ENCODE measurements around the gene MICA.

DNA sequence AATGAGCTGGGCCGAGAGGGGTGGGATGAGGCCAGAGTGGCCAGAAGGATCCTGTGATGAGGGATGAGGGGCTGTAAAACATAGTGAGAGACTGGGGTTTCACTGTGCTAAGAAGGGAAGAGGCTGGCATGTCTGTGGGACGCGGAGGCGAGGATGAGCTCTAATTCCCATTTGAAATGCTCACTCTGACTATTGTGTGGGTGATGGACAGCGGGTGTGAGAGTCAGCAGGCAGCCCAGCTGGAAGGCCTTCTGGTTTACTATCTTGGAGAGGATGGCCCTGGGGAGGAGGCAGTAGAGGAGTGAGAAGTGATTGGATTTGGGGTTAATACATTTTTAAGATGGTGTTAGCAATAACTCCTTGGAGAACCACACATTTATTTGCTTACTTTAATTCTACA, 9.5 kb upstream of the MICA start:
- no peak for TF ChIP-seq EZH2 (IDR thresholded peaks at IDR 0.05; ENCODE audit: low read length, unreplicated experiment)
- TF ChIP-seq, protein P1, sequence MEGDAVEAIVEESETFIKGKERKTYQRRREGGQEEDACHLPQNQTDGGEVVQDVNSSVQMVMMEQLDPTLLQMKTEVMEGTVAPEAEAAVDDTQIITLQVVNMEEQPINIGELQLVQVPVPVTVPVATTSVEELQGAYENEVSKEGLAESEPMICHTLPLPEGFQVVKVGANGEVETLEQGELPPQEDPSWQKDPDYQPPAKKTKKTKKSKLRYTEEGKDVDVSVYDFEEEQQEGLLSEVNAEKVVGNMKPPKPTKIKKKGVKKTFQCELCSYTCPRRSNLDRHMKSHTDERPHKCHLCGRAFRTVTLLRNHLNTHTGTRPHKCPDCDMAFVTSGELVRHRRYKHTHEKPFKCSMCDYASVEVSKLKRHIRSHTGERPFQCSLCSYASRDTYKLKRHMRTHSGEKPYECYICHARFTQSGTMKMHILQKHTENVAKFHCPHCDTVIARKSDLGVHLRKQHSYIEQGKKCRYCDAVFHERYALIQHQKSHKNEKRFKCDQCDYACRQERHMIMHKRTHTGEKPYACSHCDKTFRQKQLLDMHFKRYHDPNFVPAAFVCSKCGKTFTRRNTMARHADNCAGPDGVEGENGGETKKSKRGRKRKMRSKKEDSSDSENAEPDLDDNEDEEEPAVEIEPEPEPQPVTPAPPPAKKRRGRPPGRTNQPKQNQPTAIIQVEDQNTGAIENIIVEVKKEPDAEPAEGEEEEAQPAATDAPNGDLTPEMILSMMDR (conservative IDR thresholded peaks at IDR 0.05; ENCODE audit: low read depth, low read length): no peak
